GM23338 (cell line): Measurements from ENCODE around the gene COG2. TPM values are rescaled to one million over a fixed set of nuclear protein-coding genes. Genes with fewer than 3 reads are reported as not detected.

Experiments used
- ATAC-seq: fragments of 200-7000 bp; cut with Tn5 transposase; 3 replicates; pipeline ENCODE4 v1.9.1; 2020
- DNase-seq: peaks from one replicate; pipeline ENCODE4 v3.0.0-alpha.2; 2015; ENCODE audit warnings: low spot score
- H2AFZ ChIP-seq: fragments of 200-600 bp; sonication (generic); 2 replicates; pipeline ENCODE4 v1.8.0; 2016; ENCODE audit warnings: antibody characterized with exemption, mild to moderate bottlenecking, moderate library complexity
- H3F3A ChIP-seq: fragments of 200-600 bp; sonication (generic); replicated peaks from 2 replicates; pipeline ENCODE4 v1.8.0; 2017; ENCODE audit warnings: antibody characterized with exemption, mixed run types, low read depth
- H3K27ac ChIP-seq: fragments of 200-600 bp; sonication (generic); 2 replicates; pipeline ENCODE4 v1.6.1; 2016; ENCODE audit warnings: low read depth
- H3K27me3 ChIP-seq: fragments of 200-600 bp; sonication (generic); 2 replicates; pipeline ENCODE4 v1.8.0; 2016; ENCODE audit warnings: mild to moderate bottlenecking, mixed run types, moderate library complexity; ENCODE audit not compliant: insufficient read depth
- H3K36me3 ChIP-seq: fragments of 200-600 bp; sonication (generic); 2 replicates; pipeline ENCODE4 v1.8.0; 2016; ENCODE audit warnings: mild to moderate bottlenecking; ENCODE audit not compliant: insufficient read depth
- H3K4me1 ChIP-seq: fragments of 200-600 bp; sonication (generic); 2 replicates; pipeline ENCODE4 v1.8.0; 2016; ENCODE audit warnings: mild to moderate bottlenecking, moderate library complexity; ENCODE audit not compliant: insufficient read depth
- H3K4me2 ChIP-seq: fragments of 200-600 bp; sonication (generic); 2 replicates; pipeline ENCODE4 v1.7.1; 2017; ENCODE audit warnings: mixed run types
- H3K4me3 ChIP-seq: fragments of 200-600 bp; sonication (generic); 2 replicates; pipeline ENCODE4 v1.6.1; 2016; ENCODE audit warnings: mixed run types
- H3K79me2 ChIP-seq: fragments of 200-600 bp; sonication (generic); replicated peaks from 2 replicates; pipeline ENCODE4 v1.8.0; 2017; ENCODE audit warnings: mild to moderate bottlenecking; ENCODE audit not compliant: insufficient read depth
- H3K9me2 ChIP-seq: fragments of 200-600 bp; sonication (generic); 2 replicates; pipeline ENCODE4 v1.8.0; 2017; ENCODE audit not compliant: insufficient read depth
- H4K20me1 ChIP-seq: fragments of 200-600 bp; sonication (generic); replicated peaks from 2 replicates; pipeline ENCODE4 v1.8.0; 2017; ENCODE audit warnings: mild to moderate bottlenecking; ENCODE audit not compliant: insufficient read depth
- H3K27ac Mint-ChIP-seq: 2 replicates; pipeline ENCODE4 v1.8.0; 2020; ENCODE audit warnings: inconsistent platforms, mild to moderate bottlenecking, moderate library complexity, mixed read lengths
- H3K27me3 Mint-ChIP-seq: 3 replicates; pipeline ENCODE4 v1.8.0; 2022; ENCODE audit warnings: low read depth, mild to moderate bottlenecking, moderate library complexity, mixed read lengths, inconsistent platforms; ENCODE audit not compliant: insufficient read depth, poor library complexity
- H3K36me3 Mint-ChIP-seq: 3 replicates; pipeline ENCODE4 v1.8.0; 2021; ENCODE audit warnings: low read depth, mild to moderate bottlenecking, inconsistent platforms, moderate library complexity, mixed read lengths
- H3K4me1 Mint-ChIP-seq: 3 replicates; pipeline ENCODE4 v1.8.0; 2020; ENCODE audit warnings: mild to moderate bottlenecking, inconsistent platforms, mixed read lengths
- H3K4me3 Mint-ChIP-seq: 3 replicates; pipeline ENCODE4 v1.8.0; 2021; ENCODE audit warnings: moderate library complexity, mild to moderate bottlenecking, inconsistent platforms, mixed read lengths
- H3K9me3 Mint-ChIP-seq: 3 replicates; pipeline ENCODE4 v1.8.0; 2020; ENCODE audit warnings: moderate library complexity, mild to moderate bottlenecking, inconsistent platforms, mixed read lengths
- CREB1 ChIP-seq: fragments of 250-450 bp; sonication (Bioruptor Pico); IDR thresholded peaks from 2 replicates; pipeline ENCODE4 v1.5.0; 2020; ENCODE audit warnings: low read depth, mild to moderate bottlenecking, moderate library complexity
- ETS1 ChIP-seq: IDR thresholded peaks from 2 replicates; pipeline ENCODE4 v1.6.1; 2016; ENCODE audit warnings: antibody characterized with exemption
- EZH2 ChIP-seq: fragments of 200-600 bp; sonication (generic); IDR thresholded peaks from one replicate; pipeline ENCODE4 v1.8.0; 2017; ENCODE audit warnings: antibody characterized with exemption, mild to moderate bottlenecking, low read depth; ENCODE audit not compliant: unreplicated experiment
- EZH2phosphoT487 ChIP-seq: fragments of 200-600 bp; sonication (generic); IDR thresholded peaks from one replicate; pipeline ENCODE4 v1.8.1; 2018; ENCODE audit warnings: antibody characterized with exemption; ENCODE audit not compliant: unreplicated experiment
- NANOG ChIP-seq: IDR thresholded peaks from 2 replicates; pipeline ENCODE4 v1.6.1; 2016; ENCODE audit warnings: antibody characterized with exemption, borderline replicate concordance
- POLR2AphosphoS5 ChIP-seq: IDR thresholded peaks from 2 replicates; pipeline ENCODE4 v1.6.1; 2016; ENCODE audit warnings: antibody characterized with exemption, low read depth
- REST ChIP-seq: IDR thresholded peaks from one replicate; pipeline ENCODE4 v1.6.1; 2018; ENCODE audit warnings: antibody characterized with exemption; ENCODE audit not compliant: unreplicated experiment
- STAT1 ChIP-seq: IDR thresholded peaks from one replicate; pipeline ENCODE4 v1.6.1; 2016; ENCODE audit warnings: antibody characterized with exemption; ENCODE audit not compliant: unreplicated experiment
- ZNF114 ChIP-seq: fragments of 250-450 bp; sonication (Bioruptor Pico); IDR thresholded peaks from 2 replicates; pipeline ENCODE4 v1.5.0; 2020; ENCODE audit warnings: mild to moderate bottlenecking, moderate library complexity
- ZNF331 ChIP-seq: fragments of 250-450 bp; sonication (Bioruptor Pico); IDR thresholded peaks from 2 replicates; pipeline ENCODE4 v1.5.0; 2020; ENCODE audit warnings: low read depth, mild to moderate bottlenecking, moderate library complexity
- polyA plus RNA-seq: library from polyadenylated mRNA; unstranded; fragments of >200 nt; fragmentation: Nextera tagmentation; extraction: Ambion mirVana; gene quantifications from 2 replicates; pipeline ENCODE4 v1.2.1, GENCODE V29; 2016
- total RNA-seq: library from RNA; depleted of rRNA; stranded (reverse); fragments of >200 nt; shearing (Covaris generic); gene quantifications from 2 replicates; pipeline ENCODE4 v1.2.3, GENCODE V29; 2014

COG2 gene
- total and polyA plus RNA-seq, 2 experiments from 2014 or later: 35.8 to 38.5 TPM

GRCh38 chr1:230594214-230594773 is 48.0 kb upstream of the COG2 start:
- no peaks in the 10 kb centered on the region for H3K36me3 ChIP-seq
- H3K4me3 ChIP-seq: no peak overlapping the region
- no peak overlapping the region for H3K27ac ChIP-seq
- no peak overlapping the region for H3K27ac Mint-ChIP-seq
- H2AFZ ChIP-seq: no peak overlapping the region
- no peaks in the 10 kb centered on the region; the same call in 1 of the 2 replicates for H3K9me2 ChIP-seq
- no peak for ATAC-seq
- TF ChIP-seq CREB1 (CRISPR knock-in tag): no peak
- no peak for TF ChIP-seq POLR2AphosphoS5
- TF ChIP-seq EZH2phosphoT487: no peak
- no peak for TF ChIP-seq STAT1
- H3F3A ChIP-seq: no peaks in the 10 kb centered on the region
- H3K79me2 ChIP-seq: no peaks in the 10 kb centered on the region
- H3K27me3 Mint-ChIP-seq: peaks cover 4% of the 10 kb centered on the region
- no peak overlapping the region for H3K4me2 ChIP-seq
- peaks cover 6% of the 10 kb centered on the region; the same call in 1 of the 2 replicates for H3K4me1 ChIP-seq
- H3K27me3 ChIP-seq: no peaks in the 10 kb centered on the region
- H3K36me3 Mint-ChIP-seq: peaks cover 9% of the 10 kb centered on the region
- H3K4me1 Mint-ChIP-seq: peaks cover 10% of the 10 kb centered on the region; the same call in 2 of the 3 replicates
- no peak for DNase-seq
- no peak overlapping the region for H3K4me3 Mint-ChIP-seq
- no peaks in the 10 kb centered on the region; the same call in 1 of the 3 replicates for H3K9me3 Mint-ChIP-seq
- H4K20me1 ChIP-seq: no peaks in the 10 kb centered on the region

GRCh38 chr1:230595181-230595580 is 47.1 kb upstream of the COG2 start:
- Histone ChIP-seq H3K9me2 (no peaks in the 10 kb centered on the region; the same call in 1 of the 2 replicates), H2AFZ (no peak overlapping the region), H3K4me2 (no peak overlapping the region), H3F3A (no peaks in the 10 kb centered on the region), H4K20me1 (no peaks in the 10 kb centered on the region), H3K4me1 (no peaks in the 10 kb centered on the region), H3K79me2 (no peaks in the 10 kb centered on the region), H3K27ac (no peak overlapping the region), H3K36me3 (no peaks in the 10 kb centered on the region), H3K27me3 (no peaks in the 10 kb centered on the region), H3K4me3 (no peak overlapping the region)
- H3K27ac Mint-ChIP-seq: no peak overlapping the region
- peaks cover 4% of the 10 kb centered on the region for H3K27me3 Mint-ChIP-seq
- TF ChIP-seq ZNF331 (CRISPR knock-in tag) (no peak), ZNF114 (CRISPR knock-in tag) (no peak), ETS1 (no peak), EZH2 (no peak), POLR2AphosphoS5 (no peak), EZH2phosphoT487 (no peak)
- no peak overlapping the region for H3K4me3 Mint-ChIP-seq
- H3K4me1 Mint-ChIP-seq: peaks cover 6% of the 10 kb centered on the region
- H3K36me3 Mint-ChIP-seq: peaks cover 17% of the 10 kb centered on the region
- no peaks in the 10 kb centered on the region; the same call in 1 of the 3 replicates for H3K9me3 Mint-ChIP-seq
- DNase-seq (no peak), ATAC-seq (no peak)

- H3K79me2 ChIP-seq: no peaks in the 10 kb centered on the region
- Mint-ChIP-seq H3K36me3 (peaks cover 19% of the 10 kb centered on the region), H3K4me1 (peaks cover 6% of the 10 kb centered on the region), H3K27me3 (peaks cover 1% of the 10 kb centered on the region), H3K4me3 (no peak overlapping the region), H3K9me3 (no peaks in the 10 kb centered on the region; the same call in 1 of the 3 replicates), H3K27ac (no peak overlapping the region)
- no peaks in the 10 kb centered on the region for H3K4me1 ChIP-seq
- H3K27me3 ChIP-seq: no peaks in the 10 kb centered on the region
- H3K4me2 ChIP-seq: no peak overlapping the region
- no peaks in the 10 kb centered on the region for H4K20me1 ChIP-seq
- no peak for TF ChIP-seq POLR2AphosphoS5
- no peak for TF ChIP-seq REST
- no peak for TF ChIP-seq NANOG
- no peaks in the 10 kb centered on the region for H3F3A ChIP-seq
- ATAC-seq (no peak), DNase-seq (no peak)
- H2AFZ ChIP-seq: no peak overlapping the region
- H3K27ac ChIP-seq: no peak overlapping the region
- no peaks in the 10 kb centered on the region for H3K36me3 ChIP-seq
- H3K4me3 ChIP-seq: no peak overlapping the region
- no peaks in the 10 kb centered on the region; the same call in 1 of the 2 replicates for H3K9me2 ChIP-seq
Observed at GRCh38 chr1:230596306-230596705, 46.0 kb upstream of the COG2 start.
